RWPE1 (cell line): ENCODE data around the gene CHRDL1.
A peak's percentile ranks its signal among the peaks of the same experiment; 100 is the strongest.

Experiments
- CTCF ChIA-PET: fragments of 350-600 bp; sonication (Branson Sonifier 250); formaldehyde crosslinking; extraction: SDS; loops from one replicate; lab custom pipeline; 2021; lab: Yijun Ruan, JAX
- POLR2A ChIA-PET: fragments of 400-600 bp; formaldehyde crosslinking; extraction: SDS; loops from one replicate; lab custom pipeline; 2020; ENCODE audit warnings: antibody characterized with exemption; ENCODE audit not compliant: low non-redundant PET; lab: Yijun Ruan, JAX
- DNase-seq: peaks from one replicate; pipeline ENCODE4 v3.0.0; 2012; ENCODE audit warnings: low spot score
- H3K27ac ChIP-seq: fragments of 450-650 bp; 2 replicates; pipeline ENCODE4 v1.5.1; 2017
- CTCF ChIP-seq: fragments of 450-650 bp; conservative IDR thresholded peaks from 2 replicates; pipeline ENCODE4 v1.5.1; 2017; ENCODE audit warnings: low read depth, mild to moderate bottlenecking

The CHRDL1 gene

GRCh38 chrX:110734271-110734670 is 61.3 kb downstream of the CHRDL1 start:
- CTCF ChIA-PET, result no interaction called here
- no peak overlapping the region for H3K27ac ChIP-seq
- no peak for DNase-seq
- POLR2A ChIA-PET, result no interaction called here
- no peak for TF ChIP-seq CTCF

DNA sequence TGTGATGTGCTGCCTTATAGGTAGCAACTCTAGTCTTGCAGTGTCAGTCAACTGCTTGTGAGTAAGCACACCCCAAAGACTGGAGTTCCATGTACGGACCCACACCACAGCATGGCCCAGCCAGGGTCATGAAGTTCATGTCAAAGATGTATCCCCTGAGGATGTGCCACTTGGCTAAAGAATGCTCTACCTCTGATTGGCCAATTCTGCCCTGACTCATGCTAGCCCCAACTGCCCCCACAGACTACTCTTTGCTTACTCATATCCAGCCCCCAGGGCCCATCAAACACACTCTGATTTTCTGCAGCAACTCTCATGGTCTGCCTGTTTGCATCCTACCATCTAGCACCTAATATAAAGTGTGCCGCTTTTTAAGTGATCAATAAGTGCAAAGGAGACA is 62.5 kb downstream of the CHRDL1 start:
- CTCF ChIA-PET, result no interaction called here
- DNase-seq, result peak; percentile 4
- no peak overlapping the region for H3K27ac ChIP-seq
- TF ChIP-seq CTCF, result no peak
- POLR2A ChIA-PET, result no interaction called here

- no peak for TF ChIP-seq CTCF
- H3K27ac ChIP-seq, result no peak overlapping the region
- no peak for DNase-seq
- ChIA-PET CTCF (no interaction called here), POLR2A (no interaction called here)
These were observed 63.4 kb downstream of the CHRDL1 start for GRCh38 chrX:110732266-110732665.

GRCh38 chrX:110723844-110724243 is 71.8 kb downstream of the CHRDL1 start:
- TF ChIP-seq CTCF, result no peak
- ChIA-PET CTCF (no interaction called here), POLR2A (no interaction called here)
- DNase-seq, result no peak
- H3K27ac ChIP-seq, result no peak overlapping the region

- POLR2A ChIA-PET, result no interaction called here
- DNase-seq, result no peak
These were observed 73.5 kb downstream of the CHRDL1 start for GRCh38 chrX:110722135-110722534.

DNA sequence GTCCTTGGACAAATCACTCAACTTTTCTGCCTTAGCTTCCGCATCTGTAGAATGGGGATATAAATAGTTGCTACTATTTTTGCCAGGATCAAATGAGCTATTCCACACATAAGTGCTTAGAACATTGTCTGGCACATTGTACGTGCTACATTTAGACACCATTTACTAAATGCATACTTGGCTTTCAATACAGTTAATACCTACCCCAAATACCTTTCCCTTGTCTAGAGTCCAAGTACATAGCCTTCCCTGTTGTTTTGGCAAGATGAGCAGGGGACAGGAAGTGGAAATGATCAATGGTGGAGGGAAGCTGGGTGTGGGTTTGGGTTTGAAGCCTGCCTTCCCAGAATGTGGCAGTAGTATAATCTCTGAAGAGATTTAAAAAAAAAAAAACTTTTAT is 82.0 kb downstream of the CHRDL1 start:
- DNase-seq, result no peak
- H3K27ac ChIP-seq, result no peak overlapping the region
- TF ChIP-seq CTCF, result no peak
- CTCF ChIA-PET, result no interaction called here
- POLR2A ChIA-PET, result no interaction called here

More at GRCh38 chrX:110722135-110722534, 73.5 kb downstream of the CHRDL1 start:
- no peak for TF ChIP-seq CTCF
- CTCF ChIA-PET, result no interaction called here
- H3K27ac ChIP-seq, result no peak overlapping the region

DNA sequence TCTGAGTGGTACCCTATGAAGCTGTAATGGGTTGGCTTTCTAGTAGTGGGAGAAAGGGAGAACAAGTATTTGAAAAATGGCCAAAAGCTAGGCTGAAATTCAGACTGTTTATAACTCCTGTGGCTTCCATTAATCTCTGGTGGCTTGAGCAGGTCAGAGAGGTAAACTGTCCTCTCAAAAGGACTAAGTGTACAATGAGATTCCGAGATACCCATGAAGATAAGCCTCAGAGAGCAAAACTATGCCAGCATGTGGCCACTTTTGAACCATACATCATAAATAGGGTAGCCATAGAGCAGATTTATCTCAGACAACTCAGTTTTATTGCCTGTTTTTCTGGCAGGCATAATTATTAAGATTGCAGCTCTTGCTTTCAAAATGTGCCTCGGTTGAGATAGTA is 89.2 kb downstream of the CHRDL1 start:
- ChIA-PET CTCF (no interaction called here), POLR2A (no interaction called here)
- no peak for TF ChIP-seq CTCF

More for the DNA sequence above, 89.2 kb downstream of the CHRDL1 start:
- DNase-seq, result no peak
- H3K27ac ChIP-seq, result no peak overlapping the region
